ENCODE measurements around the gene FTCDNL1. TPM values are rescaled to one million over a fixed set of nuclear protein-coding genes. Genes with fewer than 3 reads are reported as not detected.

Gene FTCDNL1
- total and polyA plus RNA-seq, 5 donors from 2014 or later = 0.28 to 1.3 (median 0.44) TPM; not detected in 1

DNA sequence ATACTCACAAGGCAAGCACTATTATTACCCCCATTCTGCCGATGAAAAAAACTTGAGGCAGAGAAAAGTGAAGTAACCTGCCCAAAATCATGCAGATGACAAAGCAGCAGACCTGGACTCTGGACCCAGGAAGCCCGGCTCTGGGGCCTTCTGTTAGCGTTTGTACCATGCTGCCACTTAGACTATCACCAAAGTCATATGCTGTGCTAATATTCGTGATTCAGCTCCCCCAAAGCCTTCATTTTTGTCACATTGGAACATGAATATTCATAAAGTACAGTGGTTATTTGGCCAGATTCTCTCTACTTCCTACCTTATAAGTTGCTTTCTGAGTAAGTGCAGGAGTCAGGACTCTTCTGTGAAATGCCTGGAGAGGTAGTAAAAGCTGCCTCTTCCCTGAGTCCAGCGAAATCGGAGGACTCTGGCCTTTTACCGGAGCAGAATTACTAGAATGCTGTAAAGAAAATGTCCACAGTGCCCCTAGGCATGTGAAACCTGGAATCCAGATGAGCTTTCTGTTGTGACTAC lies 86.7 kb downstream of the FTCDNL1 start:
- Histone ChIP-seq H3K27me3 (ENCODE audit: control insufficient read depth, insufficient read depth, low read length) (no peaks in the 10 kb centered on the region), H3K9me3 (ENCODE audit: control insufficient read depth in 2 of 2, low read length in 2 of 2) (no peaks in the 10 kb centered on the region), H3K36me3 (ENCODE audit: control insufficient read depth, insufficient read depth, low read length) (no peaks in the 10 kb centered on the region), H3K4me3 (ENCODE audit: low read depth, low read length) (no peak overlapping the region), H3K27ac (ENCODE audit: insufficient read depth, low read length, poor library complexity, severe bottlenecking) (no peak overlapping the region), H3K4me1 (ENCODE audit: control insufficient read depth, insufficient read depth, low read length, poor library complexity, severe bottlenecking) (no peaks in the 10 kb centered on the region)
- H3K9me3 Mint-ChIP-seq = no peaks in the 10 kb centered on the region
- no peak overlapping the region for H3K27ac Mint-ChIP-seq
- peaks cover 4% of the 10 kb centered on the region for H3K27me3 Mint-ChIP-seq
- H3K4me1 Mint-ChIP-seq = no peaks in the 10 kb centered on the region
- no peak for ATAC-seq (ENCODE audit: low read depth in 2 of 2)
- no peaks in the 10 kb centered on the region for H3K36me3 Mint-ChIP-seq
- no peak overlapping the region for H3K4me3 Mint-ChIP-seq
- no peak for DNase-seq

DNA sequence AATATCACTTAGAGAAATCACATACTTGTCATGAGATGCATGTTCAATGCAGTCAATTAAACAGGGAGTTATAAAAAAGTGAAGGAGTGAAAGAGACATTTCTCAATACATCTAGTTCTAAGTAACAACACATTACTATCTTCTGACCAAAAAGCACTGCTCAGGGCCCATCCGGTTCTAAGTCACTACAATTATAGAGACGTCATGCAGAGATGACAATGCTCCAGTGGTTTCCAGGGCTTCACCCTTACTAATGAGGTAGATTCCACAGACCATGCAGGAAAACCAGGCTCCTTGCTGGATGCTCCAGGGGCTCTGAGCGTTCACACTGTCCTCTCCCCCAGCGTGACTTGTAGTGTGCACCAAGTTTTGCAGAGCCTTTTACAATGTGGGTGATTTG lies 88.0 kb downstream of the FTCDNL1 start:
- H3K36me3 ChIP-seq (ENCODE audit: control insufficient read depth, insufficient read depth, low read length) = no peaks in the 10 kb centered on the region
- no peak overlapping the region for H3K27ac ChIP-seq (ENCODE audit: insufficient read depth, low read length, poor library complexity, severe bottlenecking)
- DNase-seq (no peak), ATAC-seq (ENCODE audit: low read depth in 2 of 2) (no peak)
- no peaks in the 10 kb centered on the region for H3K9me3 Mint-ChIP-seq
- H3K27me3 ChIP-seq (ENCODE audit: control insufficient read depth, insufficient read depth, low read length) = no peaks in the 10 kb centered on the region
- no peak overlapping the region for H3K4me3 ChIP-seq (ENCODE audit: low read depth, low read length)
- no peak overlapping the region for H3K27ac Mint-ChIP-seq
- no peak overlapping the region for H3K4me3 Mint-ChIP-seq
- H3K27me3 Mint-ChIP-seq = peaks cover 4% of the 10 kb centered on the region
- H3K4me1 ChIP-seq (ENCODE audit: control insufficient read depth, insufficient read depth, low read length, poor library complexity, severe bottlenecking) = no peaks in the 10 kb centered on the region
- no peaks in the 10 kb centered on the region for H3K36me3 Mint-ChIP-seq
- no peaks in the 10 kb centered on the region for H3K4me1 Mint-ChIP-seq
- no peaks in the 10 kb centered on the region for H3K9me3 ChIP-seq (ENCODE audit: control insufficient read depth in 2 of 2, low read length in 2 of 2)

DNA sequence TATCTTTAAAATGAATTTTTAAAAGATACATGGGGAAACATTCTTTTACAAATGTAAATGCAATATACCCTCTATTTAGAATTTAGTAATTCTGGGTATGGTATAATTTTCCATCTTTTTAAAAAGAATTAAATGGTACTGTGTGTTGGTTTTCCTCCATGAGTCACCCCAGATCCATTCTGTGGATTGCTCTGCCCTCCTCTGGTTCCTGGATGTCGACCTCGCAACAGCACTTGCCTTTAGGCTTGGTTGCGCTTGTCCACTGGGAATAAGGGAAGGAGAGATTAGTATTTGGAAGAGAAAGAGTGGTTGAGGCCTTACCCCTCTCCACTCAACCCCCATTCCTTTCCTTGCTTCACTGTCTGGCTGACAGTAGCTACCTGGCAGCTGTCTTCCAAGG lies 90.4 kb downstream of the FTCDNL1 start:
- no peak for ATAC-seq (ENCODE audit: low read depth in 2 of 2)
- no peaks in the 10 kb centered on the region for H3K4me1 ChIP-seq (ENCODE audit: control insufficient read depth, insufficient read depth, low read length, poor library complexity, severe bottlenecking)
- no peaks in the 10 kb centered on the region for H3K27me3 ChIP-seq (ENCODE audit: control insufficient read depth, insufficient read depth, low read length)
- H3K9me3 ChIP-seq (ENCODE audit: control insufficient read depth in 2 of 2, low read length in 2 of 2) = no peaks in the 10 kb centered on the region
- peaks cover 13% of the 10 kb centered on the region for H3K27me3 Mint-ChIP-seq
- no peaks in the 10 kb centered on the region for H3K36me3 Mint-ChIP-seq
- no peak overlapping the region for H3K27ac Mint-ChIP-seq
- no peak overlapping the region for H3K27ac ChIP-seq (ENCODE audit: insufficient read depth, low read length, poor library complexity, severe bottlenecking)
- peaks cover 0 to 2% (median 0%) of the 10 kb centered on the region in 7 donors for H3K9me3 Mint-ChIP-seq
- no peak for DNase-seq
- H3K4me1 Mint-ChIP-seq = no peaks in the 10 kb centered on the region
- H3K4me3 ChIP-seq (ENCODE audit: low read depth, low read length) = no peak overlapping the region
- H3K36me3 ChIP-seq (ENCODE audit: control insufficient read depth, insufficient read depth, low read length) = no peaks in the 10 kb centered on the region
- H3K4me3 Mint-ChIP-seq = no peak overlapping the region

DNA sequence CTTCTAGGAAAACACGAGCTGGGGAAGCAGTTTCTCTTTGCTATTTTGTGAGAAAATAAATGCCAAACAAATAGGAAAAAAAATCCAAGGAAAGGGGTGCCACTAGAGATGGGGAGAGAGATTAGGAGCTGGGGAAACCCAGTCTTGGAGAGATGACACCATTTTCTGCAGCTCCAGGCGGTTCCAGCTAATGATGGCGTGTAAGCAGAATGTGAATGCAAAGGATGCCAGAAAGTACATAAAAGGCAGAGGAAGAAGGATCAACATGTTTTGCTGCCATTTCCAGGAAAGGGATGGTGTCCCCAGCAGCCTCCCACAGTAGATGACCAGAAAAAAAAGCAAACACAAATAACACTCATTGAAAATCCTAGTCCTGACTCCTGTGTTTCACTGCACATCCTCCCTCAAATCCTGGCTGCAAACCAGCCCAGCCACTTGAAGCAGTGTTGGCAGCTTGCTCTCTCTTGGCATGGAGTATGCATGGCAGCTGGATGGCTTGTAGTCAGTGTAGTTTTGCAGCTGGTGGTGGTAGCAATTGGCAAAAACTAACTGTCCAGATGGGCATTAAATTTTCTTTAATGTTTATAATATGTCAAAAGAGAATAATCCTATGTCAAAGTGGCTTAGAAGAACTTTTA lies 93.6 kb downstream of the FTCDNL1 start:
- no peaks in the 10 kb centered on the region for H3K4me1 ChIP-seq (ENCODE audit: control insufficient read depth, insufficient read depth, low read length, poor library complexity, severe bottlenecking)
- ATAC-seq (ENCODE audit: low read depth in 2 of 2) = no peak

DNA sequence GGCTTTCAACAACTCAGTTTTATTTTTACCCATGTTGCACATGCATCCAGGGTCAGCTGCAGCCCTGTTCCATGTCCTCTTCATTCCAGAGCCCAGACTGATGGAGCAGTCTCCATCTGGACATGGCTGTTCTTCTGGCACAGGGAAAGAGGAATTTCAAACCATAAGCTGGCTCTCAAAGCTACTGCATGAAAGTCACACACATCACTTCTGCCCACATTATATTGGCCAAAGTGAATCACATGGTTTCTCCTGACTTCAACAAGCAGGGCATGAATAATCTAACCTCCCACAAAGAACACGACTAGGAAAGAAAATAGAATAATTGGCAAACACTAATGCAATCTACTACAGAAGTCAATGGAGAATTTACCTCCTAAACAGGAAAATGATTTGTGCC lies 94.2 kb downstream of the FTCDNL1 start:
- Mint-ChIP-seq H3K27ac (no peak overlapping the region), H3K4me3 (no peak overlapping the region), H3K9me3 (peaks cover 0 to 3% (median 0%) of the 10 kb centered on the region in 7 donors), H3K4me1 (no peaks in the 10 kb centered on the region), H3K27me3 (peaks cover 13% of the 10 kb centered on the region), H3K36me3 (no peaks in the 10 kb centered on the region)
- Histone ChIP-seq H3K4me1 (ENCODE audit: control insufficient read depth, insufficient read depth, low read length, poor library complexity, severe bottlenecking) (no peaks in the 10 kb centered on the region), H3K36me3 (ENCODE audit: control insufficient read depth, insufficient read depth, low read length) (no peaks in the 10 kb centered on the region), H3K4me3 (ENCODE audit: low read depth, low read length) (no peak overlapping the region), H3K27me3 (ENCODE audit: control insufficient read depth, insufficient read depth, low read length) (no peaks in the 10 kb centered on the region), H3K9me3 (ENCODE audit: control insufficient read depth in 2 of 2, low read length in 2 of 2) (no peaks in the 10 kb centered on the region), H3K27ac (ENCODE audit: insufficient read depth, low read length, poor library complexity, severe bottlenecking) (no peak overlapping the region)
- no peak for ATAC-seq (ENCODE audit: low read depth in 2 of 2)
- DNase-seq = no peak

More for the DNA sequence above, 93.6 kb downstream of the FTCDNL1 start:
- Mint-ChIP-seq H3K27ac (no peak overlapping the region), H3K9me3 (peaks cover 0 to 3% (median 0%) of the 10 kb centered on the region in 7 donors), H3K4me1 (no peaks in the 10 kb centered on the region), H3K36me3 (no peaks in the 10 kb centered on the region), H3K4me3 (no peak overlapping the region), H3K27me3 (peaks cover 13% of the 10 kb centered on the region)
- Histone ChIP-seq H3K27me3 (ENCODE audit: control insufficient read depth, insufficient read depth, low read length) (no peaks in the 10 kb centered on the region), H3K36me3 (ENCODE audit: control insufficient read depth, insufficient read depth, low read length) (no peaks in the 10 kb centered on the region), H3K9me3 (ENCODE audit: control insufficient read depth in 2 of 2, low read length in 2 of 2) (no peaks in the 10 kb centered on the region), H3K27ac (ENCODE audit: insufficient read depth, low read length, poor library complexity, severe bottlenecking) (no peak overlapping the region), H3K4me3 (ENCODE audit: low read depth, low read length) (no peak overlapping the region)
- no peak for DNase-seq

DNA sequence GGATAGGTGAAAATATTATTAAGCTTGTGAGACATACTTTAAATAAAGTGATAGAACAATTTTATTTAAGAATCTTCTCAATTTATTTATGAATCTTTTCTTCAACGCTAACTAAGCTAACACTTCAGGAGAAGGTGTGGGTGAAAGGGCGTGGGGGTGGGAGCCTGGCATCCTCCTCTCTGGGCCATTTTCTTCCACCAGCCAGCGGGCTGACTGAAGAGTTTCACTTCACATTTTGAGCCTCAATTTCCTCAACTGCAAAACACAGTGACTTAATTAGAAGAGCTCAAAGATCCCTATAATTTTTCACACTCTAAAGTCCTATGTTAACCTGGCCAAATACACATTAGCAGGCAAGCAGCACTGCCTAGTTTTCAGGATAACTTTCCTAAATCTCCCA lies 94.8 kb downstream of the FTCDNL1 start:
- Mint-ChIP-seq H3K27me3 (peaks cover 15% of the 10 kb centered on the region), H3K4me1 (no peaks in the 10 kb centered on the region), H3K27ac (no peak overlapping the region), H3K9me3 (peaks cover 0 to 3% (median 0%) of the 10 kb centered on the region in 7 donors), H3K36me3 (no peaks in the 10 kb centered on the region), H3K4me3 (no peak overlapping the region)
- Histone ChIP-seq H3K4me1 (ENCODE audit: control insufficient read depth, insufficient read depth, low read length, poor library complexity, severe bottlenecking) (no peaks in the 10 kb centered on the region), H3K4me3 (ENCODE audit: low read depth, low read length) (no peak overlapping the region), H3K9me3 (ENCODE audit: control insufficient read depth in 2 of 2, low read length in 2 of 2) (no peaks in the 10 kb centered on the region), H3K27me3 (ENCODE audit: control insufficient read depth, insufficient read depth, low read length) (no peaks in the 10 kb centered on the region), H3K36me3 (ENCODE audit: control insufficient read depth, insufficient read depth, low read length) (no peaks in the 10 kb centered on the region), H3K27ac (ENCODE audit: insufficient read depth, low read length, poor library complexity, severe bottlenecking) (no peak overlapping the region)
- no peak for DNase-seq
- no peak for ATAC-seq (ENCODE audit: low read depth in 2 of 2)

DNA sequence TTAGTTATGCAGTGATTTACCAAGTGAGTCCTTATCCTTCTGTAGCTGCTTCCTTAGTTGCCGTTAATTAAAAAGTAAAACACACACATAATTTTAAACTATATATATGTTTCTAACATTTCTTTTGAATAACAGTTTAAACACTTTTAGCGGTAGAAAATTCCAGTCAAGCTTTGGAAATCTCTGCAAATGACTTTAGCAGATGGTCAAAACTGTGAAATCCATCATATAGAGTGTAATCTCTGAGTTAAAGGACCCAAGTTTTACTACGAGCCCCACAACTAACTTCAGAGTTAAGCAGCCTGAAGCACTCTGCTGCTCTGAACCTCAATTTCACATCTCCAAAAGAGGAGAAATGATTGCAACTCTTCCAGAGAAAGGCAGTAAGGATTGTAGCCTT lies 96.2 kb downstream of the FTCDNL1 start:
- no peak for ATAC-seq (ENCODE audit: low read depth in 2 of 2)

DNA sequence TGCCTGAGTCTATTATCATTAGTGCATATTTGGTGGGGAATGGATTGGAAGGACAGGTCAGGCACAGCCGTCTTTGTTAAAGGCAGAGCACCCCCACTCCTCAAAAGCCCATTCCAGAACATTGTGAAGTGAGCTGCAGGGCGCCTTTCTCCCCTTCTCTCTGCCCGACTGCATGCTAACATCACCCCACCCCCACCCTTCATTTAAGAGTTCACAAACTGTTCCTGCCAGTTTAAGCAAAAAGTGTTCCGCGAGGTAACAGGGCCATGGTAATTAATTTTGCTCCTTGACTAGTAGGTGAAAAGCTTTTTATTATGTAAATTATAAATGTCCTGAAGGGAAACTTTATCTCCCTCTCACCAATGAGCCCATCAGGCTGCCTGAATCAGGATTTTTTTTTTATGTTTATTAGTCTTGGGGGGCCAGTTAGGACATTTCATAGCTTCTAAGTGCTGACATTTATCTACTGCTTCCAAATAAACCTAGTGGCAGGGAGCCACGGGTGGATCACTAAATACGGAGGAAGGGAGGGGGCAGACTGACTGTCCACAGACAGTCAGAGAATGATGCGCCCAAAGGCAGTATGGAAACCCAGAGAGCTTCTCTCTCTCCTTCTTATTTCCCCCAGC lies 99.4 kb downstream of the FTCDNL1 start:
- DNase-seq (no peak), ATAC-seq (ENCODE audit: low read depth in 2 of 2) (no peak)
- Histone ChIP-seq H3K9me3 (ENCODE audit: control insufficient read depth in 2 of 2, low read length in 2 of 2) (no peaks in the 10 kb centered on the region), H3K4me3 (ENCODE audit: low read depth, low read length) (no peak overlapping the region), H3K4me1 (ENCODE audit: control insufficient read depth, insufficient read depth, low read length, poor library complexity, severe bottlenecking) (no peaks in the 10 kb centered on the region), H3K27me3 (ENCODE audit: control insufficient read depth, insufficient read depth, low read length) (no peaks in the 10 kb centered on the region), H3K27ac (ENCODE audit: insufficient read depth, low read length, poor library complexity, severe bottlenecking) (no peak overlapping the region), H3K36me3 (ENCODE audit: control insufficient read depth, insufficient read depth, low read length) (no peaks in the 10 kb centered on the region)
- H3K27me3 Mint-ChIP-seq = peaks cover 4% of the 10 kb centered on the region
- H3K9me3 Mint-ChIP-seq = peaks cover 0 to 5% (median 0%) of the 10 kb centered on the region in 7 donors
- no peaks in the 10 kb centered on the region for H3K36me3 Mint-ChIP-seq
- H3K4me1 Mint-ChIP-seq = no peaks in the 10 kb centered on the region
- H3K4me3 Mint-ChIP-seq = no peak overlapping the region
- no peak overlapping the region for H3K27ac Mint-ChIP-seq

More for the DNA sequence above, 96.2 kb downstream of the FTCDNL1 start:
- Mint-ChIP-seq H3K36me3 (no peaks in the 10 kb centered on the region), H3K27me3 (peaks cover 15% of the 10 kb centered on the region), H3K4me3 (no peak overlapping the region), H3K27ac (no peak overlapping the region), H3K4me1 (no peaks in the 10 kb centered on the region), H3K9me3 (peaks cover 0 to 3% (median 0%) of the 10 kb centered on the region in 7 donors)
- Histone ChIP-seq H3K27me3 (ENCODE audit: control insufficient read depth, insufficient read depth, low read length) (no peaks in the 10 kb centered on the region), H3K4me3 (ENCODE audit: low read depth, low read length) (no peak overlapping the region), H3K36me3 (ENCODE audit: control insufficient read depth, insufficient read depth, low read length) (no peaks in the 10 kb centered on the region), H3K4me1 (ENCODE audit: control insufficient read depth, insufficient read depth, low read length, poor library complexity, severe bottlenecking) (no peaks in the 10 kb centered on the region), H3K27ac (ENCODE audit: insufficient read depth, low read length, poor library complexity, severe bottlenecking) (no peak overlapping the region), H3K9me3 (ENCODE audit: control insufficient read depth in 2 of 2, low read length in 2 of 2) (no peaks in the 10 kb centered on the region)
- DNase-seq = no peak
